Left colon (tissue), 2 donors: ENCODE measurements around the gene SMARCA1. TPM values are rescaled to one million over a fixed set of nuclear protein-coding genes. Genes with fewer than 3 reads are reported as not detected.
"Not testable (repeated sequence)": the region's sequence is repeated elsewhere in the genome, so short reads cannot be mapped to it uniquely, and the experiment has no call there.

ENCODE experiments used
- ATAC-seq: fragments of 200-7000 bp; cut with Tn5 transposase; one replicate; pipeline ENCODE4 v1.9.1; 2020; ENCODE audit warnings: mild to moderate bottlenecking, moderate library complexity
- DNase-seq, 2 donors: peaks; one replicate each; pipeline ENCODE4 v3.0.0-alpha.2; 2020
- intact Hi-C, 2 donors: fragments of 100-400 bp; cut with DNase I in 1 of 2; cut with micrococcal nuclease in 1 of 2; formaldehyde crosslinking; loops; one replicate each; pipeline versions ENCODE4 v1.11.2 to v1.14.0; 2022; cut with DNase I, micrococcal nuclease
- long read RNA-seq: library from polyadenylated mRNA; unstranded; transcript quantifications from one replicate; pipeline ENCODE4 v2.0.0, GENCODE V29; 2021
- total RNA-seq, 2 donors: library from RNA; stranded (reverse); fragmentation: NEBNext Ultra II Directional; extraction: Animal tissue kit (Norgen Biotek cat#: 25700); gene quantifications; one replicate each; pipeline ENCODE4 v1.2.1, GENCODE V29; 2021
- donor health status: DM: no; HTN: no; CAD: no.
- donor health status: DM: yes; HTN: yes; CAD: no.

The SMARCA1 gene
- total RNA-seq: 1 to 10 TPM; 2.8 to 7.0 TPM
- long read RNA-seq, partial matches to known transcripts: 0 of 5 reads
- long read RNA-seq, other reads (novel, unspliced or antisense): 0 of 5 reads

GRCh38 chrX:129523079-129523911 lies at the start of gene SMARCA1:
SMARCA1 (minus strand) TSS chrX:129523490; CDS start chrX:129523370, 120 bp downstream.
- intact Hi-C loops: no loop called here
- ATAC-seq (peak; percentile 28), DNase-seq (peak; percentile 9 to 36)

- DNase-seq (no peak), ATAC-seq (no peak)
- intact Hi-C loops: no loop called here
Observed at GRCh38 chrX:129572422-129572821, 49.1 kb upstream of the SMARCA1 start.

DNA sequence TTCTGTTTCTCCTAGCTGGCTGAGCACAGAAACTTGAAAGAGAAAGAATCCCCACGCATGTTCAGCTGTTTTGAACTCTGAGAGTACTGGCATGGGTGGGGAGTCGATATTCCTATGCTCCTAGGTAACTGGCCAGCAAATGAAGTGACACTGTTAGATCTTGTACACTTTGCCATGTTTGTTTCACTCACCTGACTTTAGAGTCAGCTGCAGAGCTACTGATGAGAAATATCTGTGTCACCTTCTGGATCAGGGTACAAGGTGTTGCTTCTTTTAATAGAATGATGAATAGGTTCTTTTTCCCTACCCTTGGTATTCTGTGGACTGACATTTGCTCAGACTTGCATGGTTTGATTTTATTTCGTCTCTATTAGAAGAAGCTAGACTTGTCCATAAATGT lies 45.1 kb upstream of the SMARCA1 start:
- no peak for ATAC-seq
- intact Hi-C loops: no loop called here
- DNase-seq: no peak

- DNase-seq: no peak
- intact Hi-C loops: no loop called here
- no peak for ATAC-seq
Observed at GRCh38 chrX:129566073-129566472, 42.8 kb upstream of the SMARCA1 start.

- ATAC-seq: no peak
- intact Hi-C loops: no loop called here
- no peak for DNase-seq
Observed at GRCh38 chrX:129565046-129565650, 41.9 kb upstream of the SMARCA1 start.

DNA sequence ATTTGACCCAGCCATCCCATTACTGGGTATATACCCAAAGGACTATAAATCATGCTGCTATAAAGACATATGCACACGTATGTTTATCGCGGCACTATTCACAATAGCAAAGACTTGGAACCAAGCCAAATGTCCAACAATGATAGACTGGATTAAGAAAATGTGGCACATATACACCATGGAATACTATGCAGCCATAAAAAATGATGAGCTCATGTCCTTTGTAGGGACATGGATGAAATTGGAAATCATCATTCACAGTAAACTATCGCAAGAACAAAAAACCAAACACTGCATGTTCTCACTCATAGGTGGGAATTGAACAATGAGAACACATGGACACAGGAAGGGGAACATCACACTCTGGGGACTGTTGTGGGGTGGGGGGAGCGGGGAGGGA lies 41.1 kb upstream of the SMARCA1 start:
- ATAC-seq, intact Hi-C loops, DNase-seq: not testable (repeated sequence)

DNA sequence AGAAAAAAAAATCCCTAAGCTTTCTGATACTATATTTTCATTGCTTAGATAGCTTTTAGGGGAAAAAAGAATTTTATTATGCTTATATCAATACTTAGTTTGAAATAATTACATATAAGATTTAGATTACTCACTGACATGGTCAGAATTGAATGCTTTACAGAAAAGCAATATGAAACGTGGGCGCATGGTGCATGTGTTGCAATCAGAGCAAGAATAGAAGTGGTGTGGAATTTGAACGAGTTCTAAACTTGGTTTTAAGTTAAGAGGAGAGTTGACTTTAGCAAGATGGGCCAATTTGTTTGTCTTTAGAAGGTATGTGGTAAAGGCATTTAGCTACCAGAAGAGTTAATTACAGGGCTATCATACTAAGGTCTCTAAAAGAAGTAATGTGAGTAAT lies 38.2 kb upstream of the SMARCA1 start:
- intact Hi-C loops: no loop called here
- no peak for ATAC-seq
- no peak for DNase-seq

DNA sequence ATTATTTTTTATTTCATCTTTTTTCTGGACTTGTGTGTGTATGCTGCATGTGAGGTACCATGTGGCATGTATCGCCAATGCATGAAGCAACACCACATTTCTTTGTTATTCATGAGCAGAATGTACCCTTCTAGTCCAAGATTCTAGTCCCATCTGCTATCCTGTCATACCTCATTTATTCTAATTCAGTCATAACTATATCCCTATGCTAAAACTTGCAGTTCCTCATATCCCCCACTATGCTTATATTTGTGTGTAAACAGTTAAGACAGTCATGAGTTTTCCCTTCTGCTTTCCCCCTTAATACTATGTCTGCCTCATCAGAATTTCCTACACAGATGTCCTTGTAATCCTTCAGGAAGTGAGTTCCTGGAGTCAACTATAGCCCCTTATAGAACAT lies 36.5 kb upstream of the SMARCA1 start:
- ATAC-seq: no peak
- no peak for DNase-seq
- intact Hi-C loops: no loop called here

- intact Hi-C loops: no loop called here
- ATAC-seq: no peak
- DNase-seq: no peak
Observed at GRCh38 chrX:129557844-129558480, 34.7 kb upstream of the SMARCA1 start.

GRCh38 chrX:129556806-129557315 lies 33.6 kb upstream of the SMARCA1 start:
- intact Hi-C loops: no loop called here
- DNase-seq (no peak), ATAC-seq (no peak)

GRCh38 chrX:129554816-129555215 lies 31.5 kb upstream of the SMARCA1 start:
- ATAC-seq, intact Hi-C loops, DNase-seq: not testable (repeated sequence)

DNA sequence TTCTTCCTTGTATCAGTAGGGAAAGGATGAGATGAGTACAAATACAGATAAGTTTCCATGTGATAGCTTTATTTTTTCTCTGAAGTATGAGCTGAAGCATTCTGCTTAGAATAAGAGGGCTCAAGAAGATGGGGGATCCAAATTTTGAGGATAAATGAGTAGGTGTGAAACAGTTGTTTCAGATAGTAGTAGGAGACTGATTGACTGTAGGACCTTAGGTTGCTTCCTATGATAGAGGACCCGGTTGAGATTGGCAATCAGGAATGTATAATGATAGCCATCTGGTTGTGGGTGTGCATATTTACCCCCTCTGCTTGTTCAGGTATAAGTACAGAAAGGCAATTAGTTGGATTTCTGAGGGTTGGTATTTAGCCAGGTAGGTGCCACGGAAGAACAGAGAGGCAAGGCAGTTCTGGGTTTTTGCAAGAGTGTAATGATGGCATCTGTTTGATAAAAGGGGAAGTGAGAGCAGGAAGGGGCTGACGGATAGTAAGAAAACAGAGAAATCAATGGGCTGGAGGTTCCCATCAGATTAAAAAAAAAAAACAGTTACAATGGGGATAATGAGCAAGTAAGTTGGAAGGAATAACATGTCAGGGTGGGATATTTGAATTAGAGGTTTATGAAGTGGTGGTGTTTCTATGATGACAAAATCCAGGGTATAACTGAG lies 30.5 kb upstream of the SMARCA1 start:
- intact Hi-C loops: no loop called here
- ATAC-seq: no peak

GRCh38 chrX:129549124-129549523 lies 25.8 kb upstream of the SMARCA1 start:
- intact Hi-C loops: no loop called here
- ATAC-seq: no peak
- no peak for DNase-seq

More for the DNA sequence above, 30.5 kb upstream of the SMARCA1 start:
- DNase-seq: no peak

GRCh38 chrX:129545408-129545807 lies 22.1 kb upstream of the SMARCA1 start:
- DNase-seq: no peak
- intact Hi-C loops: no loop called here
- no peak for ATAC-seq

- DNase-seq: no peak
- intact Hi-C loops: no loop called here
- no peak for ATAC-seq
Observed at GRCh38 chrX:129544780-129545179, 21.5 kb upstream of the SMARCA1 start.

DNA sequence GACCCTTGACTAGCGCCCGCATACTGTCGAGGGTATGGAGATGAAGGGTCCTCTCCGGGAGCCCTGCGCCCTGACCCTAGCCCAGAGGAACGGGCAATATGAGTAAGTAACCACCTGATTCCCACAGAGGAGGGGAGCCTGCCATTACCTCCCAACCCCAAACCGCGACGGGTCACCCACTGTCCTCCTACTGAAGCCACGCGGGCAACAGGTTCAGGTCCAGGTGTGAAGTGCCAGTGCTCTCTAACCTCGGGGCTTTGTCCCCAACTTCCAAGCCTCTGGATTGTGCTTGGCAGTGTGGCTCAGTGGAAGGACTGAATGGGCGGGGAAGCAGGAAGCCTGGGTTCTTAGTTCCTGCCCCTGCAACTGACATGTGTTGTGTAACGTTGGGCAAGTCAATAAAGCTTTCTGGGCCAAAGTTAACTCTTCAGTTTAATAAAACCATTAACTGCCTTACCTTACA lies 17.5 kb upstream of the SMARCA1 start:
- DNase-seq (peak; percentile 33 to 61), ATAC-seq (peak; percentile 92)
- intact Hi-C loops: no loop called here

- peak; percentile 82 for ATAC-seq
- intact Hi-C loops: no loop called here
- DNase-seq: peak; percentile 47 to 72
Observed at GRCh38 chrX:129540068-129540653, 16.9 kb upstream of the SMARCA1 start, which contains the start of gene OCRL. OCRL (plus strand) TSS chrX:129540259; CDS start chrX:129540440, 181 bp downstream.

- DNase-seq: no peak
- intact Hi-C loops: no loop called here
- ATAC-seq: no peak
Observed at GRCh38 chrX:129534816-129535578, 11.7 kb upstream of the SMARCA1 start.
